Activated T-cell treated with anti-CD3 and anti-CD28 coated beads, Interleukin-2, amount 50 U/mL, for 1 hour (primary cell): ENCODE results near the gene DCUN1D2.

ENCODE experiments used
- DNase-seq: peaks from one replicate; pipeline ENCODE4 v3.0.0-alpha.2; 2020

The DCUN1D2 gene

GRCh38 chr13:113518076-113518803 is 27.7 kb upstream of the DCUN1D2 start:
- no peak for DNase-seq

GRCh38 chr13:113514847-113515246 is 24.3 kb upstream of the DCUN1D2 start:
- no peak for DNase-seq

GRCh38 chr13:113513761-113514160 is 23.2 kb upstream of the DCUN1D2 start:
- DNase-seq: no peak

- DNase-seq: no peak
Observed at GRCh38 chr13:113511361-113511760, 20.9 kb upstream of the DCUN1D2 start.

- no peak for DNase-seq
Observed at GRCh38 chr13:113510871-113511270, 20.4 kb upstream of the DCUN1D2 start.

- no peak for DNase-seq
Observed at GRCh38 chr13:113509989-113510388, 19.5 kb upstream of the DCUN1D2 start.

GRCh38 chr13:113508521-113509254 is 18.2 kb upstream of the DCUN1D2 start:
- DNase-seq: no peak

GRCh38 chr13:113507505-113508345 is 17.2 kb upstream of the DCUN1D2 start:
- DNase-seq: no peak

GRCh38 chr13:113506871-113507388 is 16.4 kb upstream of the DCUN1D2 start:
- DNase-seq: no peak

- DNase-seq: no peak
Observed at GRCh38 chr13:113506025-113506685, 15.6 kb upstream of the DCUN1D2 start.

- DNase-seq: no peak
Observed at GRCh38 chr13:113502686-113503085, 12.2 kb upstream of the DCUN1D2 start.

GRCh38 chr13:113500530-113501265 is 10.2 kb upstream of the DCUN1D2 start:
- DNase-seq: no peak

- DNase-seq: no peak
Observed at GRCh38 chr13:113499936-113500335, 9.4 kb upstream of the DCUN1D2 start.

GRCh38 chr13:113498905-113499304 is 8.4 kb upstream of the DCUN1D2 start:
- DNase-seq: no peak

GRCh38 chr13:113497217-113497616 is 6.7 kb upstream of the DCUN1D2 start:
- no peak for DNase-seq

- no peak for DNase-seq
Observed at GRCh38 chr13:113495494-113496210, 5.1 kb upstream of the DCUN1D2 start.

- no peak for DNase-seq
Observed at GRCh38 chr13:113493315-113493951, 2.9 kb upstream of the DCUN1D2 start.

GRCh38 chr13:113491982-113492381 is 1.5 kb upstream of the DCUN1D2 start:
- no peak for DNase-seq

GRCh38 chr13:113491418-113491883 is 940 bp upstream of the DCUN1D2 start:
- DNase-seq: no peak
